Astrocyte (in vitro differentiated cells and primary cell): ENCODE measurements around the gene ADAMTS16. TPM values are rescaled to one million over a fixed set of nuclear protein-coding genes. Genes with fewer than 3 reads are reported as not detected.

Source experiments
- DNase-seq: peaks from one replicate; pipeline ENCODE4 v3.0.0-alpha.2; 2010; ENCODE audit warnings: low read depth
- FAIRE-seq: peaks from 2 replicates; lab custom pipeline; 2011; peaks lifted over from hg19 to GRCh38; lab: Jason Lieb, UNC
- H2AFZ ChIP-seq: 2 replicates; pipeline ENCODE4 v1.6.0; 2012; ENCODE audit warnings: low read depth, low read length, inconsistent platforms
- H3K27ac ChIP-seq: 2 replicates; pipeline ENCODE4 v1.5.1; 2011; ENCODE audit warnings: low read depth, low read length, inconsistent platforms
- H3K27me3 ChIP-seq: 2 replicates; pipeline ENCODE4 v1.6.0; 2011; ENCODE audit warnings: low read length, inconsistent platforms; ENCODE audit not compliant: insufficient read depth
- H3K36me3 ChIP-seq: 2 replicates; pipeline ENCODE4 v1.5.1; 2011; ENCODE audit warnings: low read length, inconsistent platforms; ENCODE audit not compliant: insufficient read depth
- H3K4me1 ChIP-seq: 2 replicates; pipeline ENCODE4 v1.5.1; 2011; ENCODE audit warnings: low read length, inconsistent platforms; ENCODE audit not compliant: insufficient read depth
- H3K4me2 ChIP-seq: 2 replicates; pipeline ENCODE4 v1.6.0; 2012; ENCODE audit warnings: low read length, inconsistent platforms
- H3K4me3 ChIP-seq: 2 replicates; pipeline ENCODE4 v1.5.1; 2011; ENCODE audit warnings: low read depth, mild to moderate bottlenecking, low read length, inconsistent platforms; ENCODE audit not compliant: insufficient read depth
- H3K79me2 ChIP-seq: 2 replicates; pipeline ENCODE4 v1.6.0; 2012; ENCODE audit warnings: mild to moderate bottlenecking, low read length, inconsistent platforms; ENCODE audit not compliant: insufficient read depth
- H3K9ac ChIP-seq: 2 replicates; pipeline ENCODE4 v1.6.0; 2012; ENCODE audit warnings: mild to moderate bottlenecking, low read length, inconsistent platforms
- H3K9me3 ChIP-seq: 2 replicates; pipeline ENCODE4 v1.5.1; 2012; ENCODE audit warnings: low read depth, mild to moderate bottlenecking, low read length, inconsistent platforms; ENCODE audit not compliant: insufficient read depth
- H4K20me1 ChIP-seq: 2 replicates; pipeline ENCODE4 v1.6.0; 2012; ENCODE audit warnings: low read length, inconsistent platforms; ENCODE audit not compliant: insufficient read depth
- H3K27ac Mint-ChIP-seq: one replicate; pipeline ENCODE4 v1.8.0; 2021; ENCODE audit warnings: mild to moderate bottlenecking, mixed read lengths; ENCODE audit not compliant: unreplicated experiment
- H3K27me3 Mint-ChIP-seq: one replicate; pipeline ENCODE4 v1.8.0; 2021; ENCODE audit warnings: low read depth, mixed read lengths; ENCODE audit not compliant: unreplicated experiment
- H3K36me3 Mint-ChIP-seq: one replicate; pipeline ENCODE4 v1.8.0; 2021; ENCODE audit warnings: low read depth, mixed read lengths; ENCODE audit not compliant: unreplicated experiment
- H3K4me1 Mint-ChIP-seq: one replicate; pipeline ENCODE4 v1.8.0; 2021; ENCODE audit warnings: low read depth, mixed read lengths; ENCODE audit not compliant: unreplicated experiment
- H3K4me3 Mint-ChIP-seq: one replicate; pipeline ENCODE4 v1.8.0; 2021; ENCODE audit warnings: mild to moderate bottlenecking, moderate library complexity, mixed read lengths; ENCODE audit not compliant: unreplicated experiment
- H3K9me3 Mint-ChIP-seq: one replicate; pipeline ENCODE4 v1.8.0; 2021; ENCODE audit warnings: mild to moderate bottlenecking, mixed read lengths; ENCODE audit not compliant: unreplicated experiment
- CTCF ChIP-seq: IDR thresholded peaks from 2 replicates; pipeline ENCODE4 v1.5.1; 2011; ENCODE audit warnings: low read depth, mild to moderate bottlenecking, inconsistent platforms, low read length, moderate library complexity; ENCODE audit not compliant: insufficient read depth
- EZH2 ChIP-seq: IDR thresholded peaks from 2 replicates; pipeline ENCODE4 v1.6.1; 2012; ENCODE audit warnings: mild to moderate bottlenecking, low read length, inconsistent platforms; ENCODE audit not compliant: insufficient read depth
- total RNA-seq: library from RNA; stranded (reverse); gene quantifications from 2 replicates; pipeline ENCODE4 v1.2.1, GENCODE V29; 2021

ADAMTS16 gene
- total RNA-seq, 1 donor from 2014 or later: 5.7 TPM

GRCh38 chr5:5313101-5313635 is 173.0 kb downstream of the ADAMTS16 start:
- Histone ChIP-seq H3K27ac (peak overlapping the region; percentile 80), H4K20me1 (no peaks in the 10 kb centered on the region), H3K36me3 (no peaks in the 10 kb centered on the region), H3K4me2 (peak overlapping the region; percentile 49), H3K4me1 (peaks cover 39% of the 10 kb centered on the region), H2AFZ (no peak overlapping the region), H3K9me3 (no peaks in the 10 kb centered on the region), H3K27me3 (no peaks in the 10 kb centered on the region), H3K79me2 (no peaks in the 10 kb centered on the region), H3K9ac (peak overlapping the region; percentile 66), H3K4me3 (no peak overlapping the region)
- H3K36me3 Mint-ChIP-seq: no peaks in the 10 kb centered on the region
- DNase-seq (peak; percentile 85), FAIRE-seq (peak; percentile 5)
- no peak for TF ChIP-seq CTCF
- H3K27me3 Mint-ChIP-seq: no peaks in the 10 kb centered on the region
- peak overlapping the region; percentile 87 for H3K27ac Mint-ChIP-seq
- no peaks in the 10 kb centered on the region for H3K9me3 Mint-ChIP-seq
- H3K4me3 Mint-ChIP-seq: no peak overlapping the region
- H3K4me1 Mint-ChIP-seq: peaks cover 40% of the 10 kb centered on the region

DNA sequence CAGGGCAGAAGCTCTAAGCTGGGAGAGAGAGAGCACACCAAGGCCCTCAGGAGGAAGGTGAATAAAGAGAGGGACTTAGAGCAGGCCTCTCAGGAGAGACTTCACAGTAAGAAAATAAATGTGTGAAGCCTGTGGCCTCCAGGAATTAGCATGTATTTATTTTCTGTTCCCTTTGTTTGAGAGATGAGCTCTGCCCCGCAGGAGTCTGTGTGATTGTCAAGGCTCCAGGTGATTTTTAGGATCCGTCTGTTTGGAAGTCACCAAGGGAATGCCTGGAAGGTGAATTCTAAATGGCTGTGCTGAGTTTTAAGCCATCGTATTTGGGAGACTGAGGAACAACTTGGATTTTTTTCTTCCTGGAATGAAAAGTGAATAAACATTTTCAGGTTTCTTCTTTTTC is 174.0 kb downstream of the ADAMTS16 start:
- H2AFZ ChIP-seq: no peak overlapping the region
- H3K9me3 Mint-ChIP-seq: no peaks in the 10 kb centered on the region
- peak overlapping the region; percentile 68 for H3K27ac Mint-ChIP-seq
- no peak overlapping the region for H3K4me3 Mint-ChIP-seq
- FAIRE-seq (no peak), DNase-seq (no peak)
- H3K27me3 Mint-ChIP-seq: no peaks in the 10 kb centered on the region
- no peak overlapping the region for H3K9ac ChIP-seq
- no peaks in the 10 kb centered on the region for H3K36me3 Mint-ChIP-seq
- H3K9me3 ChIP-seq: no peaks in the 10 kb centered on the region
- no peak overlapping the region for H3K27ac ChIP-seq
- H3K4me1 Mint-ChIP-seq: peaks cover 40% of the 10 kb centered on the region
- H3K4me1 ChIP-seq: peaks cover 45% of the 10 kb centered on the region
- no peak overlapping the region for H3K4me2 ChIP-seq
- H3K4me3 ChIP-seq: no peak overlapping the region
- H3K27me3 ChIP-seq: no peaks in the 10 kb centered on the region
- TF ChIP-seq CTCF (no peak), EZH2 (no peak)
- no peaks in the 10 kb centered on the region for H3K79me2 ChIP-seq
- no peaks in the 10 kb centered on the region for H4K20me1 ChIP-seq
- no peaks in the 10 kb centered on the region for H3K36me3 ChIP-seq

DNA sequence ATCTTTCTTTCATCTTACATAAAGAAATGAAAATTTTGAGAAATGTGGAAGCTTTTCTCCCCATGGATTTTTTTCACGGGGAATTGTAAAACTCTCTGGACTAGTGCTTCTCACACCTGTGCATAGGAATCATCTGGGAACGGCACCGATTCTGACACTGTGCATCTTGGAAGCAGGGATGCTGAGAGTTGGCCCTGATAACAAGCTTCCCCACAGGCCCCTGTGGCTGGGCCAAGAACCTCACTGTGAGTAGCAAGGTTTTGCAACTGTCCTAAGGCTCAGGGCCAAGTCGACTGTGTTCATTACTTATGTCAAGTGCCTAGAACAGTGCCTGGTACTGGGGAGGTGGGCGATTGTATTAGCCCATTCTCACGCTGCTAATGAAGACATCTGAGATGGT is 174.5 kb downstream of the ADAMTS16 start:
- no peak overlapping the region for H3K4me2 ChIP-seq
- no peaks in the 10 kb centered on the region for H4K20me1 ChIP-seq
- no peak overlapping the region for H2AFZ ChIP-seq
- FAIRE-seq (no peak), DNase-seq (no peak)
- no peaks in the 10 kb centered on the region for H3K27me3 ChIP-seq
- no peak overlapping the region for H3K4me3 ChIP-seq
- H3K9me3 ChIP-seq: no peaks in the 10 kb centered on the region
- H3K27ac Mint-ChIP-seq: peak overlapping the region; percentile 83
- H3K9ac ChIP-seq: no peak overlapping the region
- peak overlapping the region; percentile 85 for H3K27ac ChIP-seq
- peaks cover 40% of the 10 kb centered on the region for H3K4me1 Mint-ChIP-seq
- H3K4me1 ChIP-seq: peaks cover 47% of the 10 kb centered on the region
- H3K79me2 ChIP-seq: no peaks in the 10 kb centered on the region
- TF ChIP-seq CTCF (no peak), EZH2 (no peak)
- H3K36me3 Mint-ChIP-seq: no peaks in the 10 kb centered on the region
- no peaks in the 10 kb centered on the region for H3K36me3 ChIP-seq
- no peaks in the 10 kb centered on the region for H3K9me3 Mint-ChIP-seq
- H3K27me3 Mint-ChIP-seq: no peaks in the 10 kb centered on the region
- H3K4me3 Mint-ChIP-seq: no peak overlapping the region
